GM18861 (cell line): ENCODE results near the gene BLTP3B.

ENCODE experiments used
- ATAC-seq: cut with Tn5 transposase; IDR thresholded peaks from one replicate; pipeline ENCODE4 v1.9.1; 2021; ENCODE audit not compliant: unreplicated experiment

BLTP3B gene

DNA sequence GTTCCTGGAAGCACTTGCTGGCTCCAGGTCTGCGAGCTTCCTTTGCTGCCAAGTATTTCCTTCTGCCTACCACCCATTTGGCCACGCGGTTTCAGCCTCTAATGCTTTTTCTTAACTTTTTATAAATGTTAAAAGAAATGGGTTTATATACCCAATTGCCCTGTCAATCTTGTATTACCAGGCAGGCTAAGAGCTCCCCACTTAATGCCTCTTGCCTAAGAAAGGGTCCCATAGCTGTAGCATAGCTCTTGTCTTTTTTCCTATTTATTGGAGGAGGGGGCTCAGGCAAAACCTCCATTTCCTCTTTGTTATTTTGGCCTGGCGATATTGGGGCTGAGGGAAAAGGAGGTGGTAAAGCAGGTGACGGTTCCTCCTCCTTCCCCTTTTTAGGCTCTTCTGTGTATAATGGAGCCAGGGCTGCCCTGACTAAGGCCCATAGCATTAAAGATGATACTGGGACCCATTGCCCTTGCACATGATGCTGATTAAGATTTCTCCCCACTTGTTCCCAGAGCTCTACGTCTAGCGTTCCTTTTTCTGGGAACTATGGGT, 21.6 kb upstream of the BLTP3B start:
- no peak for ATAC-seq

DNA sequence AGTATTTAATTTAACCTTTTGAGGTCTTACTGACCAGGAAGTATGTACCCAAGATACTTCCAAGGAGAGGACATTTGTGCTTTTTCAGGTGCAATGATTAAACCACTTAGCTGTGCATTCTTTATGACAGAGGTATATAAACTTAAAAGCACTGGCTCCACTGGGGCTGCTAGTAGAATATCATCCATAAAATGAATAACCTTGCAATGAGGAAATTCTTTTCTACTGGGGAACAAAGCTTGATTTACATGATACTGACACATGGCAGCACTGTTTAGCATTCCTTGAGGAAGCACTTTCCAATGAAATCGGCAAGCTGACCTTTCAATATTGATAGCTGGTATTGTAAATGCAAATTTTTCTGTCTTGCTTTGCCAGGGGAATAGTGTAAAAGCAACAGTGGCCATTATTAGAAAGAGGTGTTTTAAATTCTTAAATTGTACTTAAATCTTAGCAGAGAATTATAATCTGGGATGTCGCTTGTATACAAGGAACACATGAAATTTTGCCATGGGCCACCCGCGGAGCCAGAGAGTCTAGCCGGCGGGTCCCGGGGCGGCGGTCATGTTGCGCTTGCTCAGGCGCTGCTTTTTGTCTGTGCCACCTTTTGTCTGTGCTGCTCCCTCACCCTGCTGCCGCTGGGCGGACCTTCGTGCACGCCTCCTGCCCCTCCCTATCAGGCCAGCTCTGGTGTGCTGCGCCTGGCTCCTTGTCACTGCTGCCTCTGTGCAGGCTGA, 20.9 kb upstream of the BLTP3B start:
- peak; percentile 100 for ATAC-seq

DNA sequence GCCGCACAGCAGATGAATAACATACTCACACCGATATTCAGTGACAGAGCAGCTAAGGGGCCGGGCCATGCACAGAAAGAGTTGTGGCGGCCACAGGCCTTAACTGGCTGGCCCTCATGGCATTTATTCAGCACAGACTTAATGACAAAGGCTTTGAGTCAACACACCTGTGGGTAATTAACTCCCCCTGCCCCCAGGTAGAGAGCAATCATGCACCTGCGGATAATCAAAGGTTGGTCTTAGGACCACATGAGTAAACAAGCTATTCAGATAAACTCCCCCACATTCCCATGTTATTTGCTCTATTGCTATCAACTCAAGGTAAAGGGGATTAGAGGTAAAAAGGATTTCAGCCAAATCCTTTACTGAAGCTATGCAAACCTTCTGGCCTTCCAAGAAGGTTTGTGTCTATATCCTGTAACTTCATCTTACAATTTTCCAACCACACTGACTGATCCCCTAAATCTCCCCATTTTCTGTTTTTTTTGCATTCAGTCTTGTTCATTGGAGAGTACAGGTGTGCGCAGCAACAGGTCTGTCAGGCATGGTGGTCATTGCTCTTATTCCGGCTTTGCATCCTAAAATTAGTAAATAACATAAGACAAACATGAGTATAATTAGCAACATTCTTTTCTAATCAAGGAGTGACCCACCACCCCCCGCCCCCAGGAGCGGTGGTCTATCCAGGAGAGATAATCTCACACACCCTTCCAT, 16.9 kb upstream of the BLTP3B start:
- ATAC-seq, result no peak

DNA sequence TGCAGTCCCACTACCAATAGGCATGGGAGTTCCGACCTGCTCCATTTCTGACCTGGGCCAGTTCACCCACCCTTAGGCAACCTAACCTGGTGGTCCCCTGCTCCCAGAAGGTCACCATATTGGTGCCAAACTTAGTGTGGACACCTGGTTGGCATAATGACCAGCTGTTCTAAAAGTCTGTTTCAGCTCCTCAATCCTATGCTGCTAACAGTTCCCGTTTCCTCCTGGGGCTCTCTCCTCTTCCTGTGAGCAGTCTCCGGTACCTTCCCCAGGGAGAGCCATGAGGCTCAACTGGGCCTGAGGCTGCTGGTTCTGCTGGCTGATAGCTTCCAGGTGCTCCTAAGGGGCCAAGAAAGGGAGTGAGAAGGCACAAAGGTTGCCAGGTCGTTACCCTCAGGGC, 15.9 kb upstream of the BLTP3B start:
- no peak for ATAC-seq

DNA sequence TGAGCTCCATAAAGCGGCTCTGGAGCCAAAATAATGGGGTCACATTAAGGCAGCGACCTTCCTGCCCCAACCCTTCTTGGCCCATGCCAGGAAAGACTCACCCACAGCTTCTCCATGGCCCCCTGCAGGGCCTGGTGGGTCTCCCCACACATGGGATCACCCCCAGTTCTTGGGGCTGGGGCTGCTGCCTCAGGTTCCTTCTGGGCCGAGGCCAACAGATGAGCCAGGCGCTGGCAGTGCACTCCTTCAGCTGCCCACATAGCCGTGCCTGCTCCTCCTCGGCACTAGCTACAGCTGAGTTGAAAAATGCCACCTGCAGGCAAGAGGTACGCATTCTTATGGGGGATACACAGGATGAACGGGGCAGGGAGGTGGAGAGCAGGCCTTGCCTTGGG, 14.8 kb upstream of the BLTP3B start:
- ATAC-seq, result no peak

DNA sequence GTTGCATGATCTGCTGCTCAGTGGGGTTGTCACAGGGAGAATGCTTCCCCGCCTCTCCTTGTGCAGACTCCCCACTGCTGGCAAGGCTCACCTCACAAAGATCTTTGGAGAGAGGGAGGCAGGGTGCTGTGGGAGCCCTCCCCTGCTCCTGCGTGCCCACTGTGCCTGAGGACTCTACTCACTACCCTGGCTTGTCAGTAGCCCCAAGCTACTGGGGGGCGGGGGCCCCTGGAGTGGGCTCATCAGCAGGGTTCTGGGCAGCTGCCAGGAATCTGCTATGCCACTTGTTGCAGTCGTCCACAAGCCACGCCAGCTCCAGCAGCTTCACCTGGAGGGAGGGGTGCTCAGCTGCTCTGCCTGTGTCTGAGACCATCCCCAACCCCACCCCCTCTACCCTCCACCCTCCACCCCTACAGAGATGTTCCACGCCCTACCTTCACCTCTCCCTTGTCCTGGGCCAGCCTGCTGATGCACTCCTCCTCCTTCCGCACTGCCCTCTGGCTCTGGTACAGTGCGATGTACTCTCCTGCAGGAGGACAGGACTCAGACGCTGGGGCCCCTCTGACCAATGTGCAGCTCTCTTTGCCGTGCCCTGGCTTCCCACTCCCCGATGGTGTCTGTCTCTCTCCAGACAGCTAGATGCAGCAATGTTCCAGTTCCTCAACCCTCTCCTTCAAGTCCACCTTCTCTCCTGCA, 14.2 kb upstream of the BLTP3B start:
- ATAC-seq, result no peak

DNA sequence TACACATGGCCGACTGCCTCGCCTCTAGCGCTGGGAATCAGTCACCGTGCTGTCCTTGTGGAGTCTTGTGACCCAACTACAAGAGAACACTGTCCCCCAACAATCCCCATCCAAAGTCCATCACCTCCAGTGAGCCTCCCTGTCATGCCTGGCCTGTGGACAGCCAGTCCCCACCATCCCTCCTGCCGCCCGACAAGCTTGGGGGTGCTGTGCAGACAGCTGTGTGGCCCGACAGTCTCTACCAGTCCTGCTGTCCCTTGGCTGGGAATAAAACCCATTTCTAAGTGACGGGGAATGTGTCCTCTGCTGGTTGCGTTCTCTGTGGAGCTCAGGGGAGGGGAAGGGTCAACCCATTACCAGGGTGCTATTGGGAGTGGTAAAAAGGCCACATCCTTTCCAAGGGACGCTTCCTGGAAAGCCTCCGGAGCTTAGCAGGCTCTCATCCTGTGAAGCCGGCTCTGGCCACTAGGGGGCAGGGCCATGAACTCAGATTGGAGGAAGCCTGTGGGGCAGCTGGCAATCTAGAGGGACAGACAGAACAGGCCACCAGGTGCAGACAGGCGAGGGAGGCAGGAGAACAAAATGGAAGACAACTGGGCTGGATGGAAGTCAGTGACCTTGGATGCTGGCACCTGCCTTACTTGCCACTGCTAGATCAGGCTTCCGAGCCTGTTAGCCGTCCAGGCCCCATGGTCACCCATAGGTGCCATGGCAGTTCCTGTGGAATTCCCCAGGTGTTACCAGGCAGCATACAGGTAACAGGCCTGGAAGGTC, 12.0 kb upstream of the BLTP3B start:
- ATAC-seq, result no peak

DNA sequence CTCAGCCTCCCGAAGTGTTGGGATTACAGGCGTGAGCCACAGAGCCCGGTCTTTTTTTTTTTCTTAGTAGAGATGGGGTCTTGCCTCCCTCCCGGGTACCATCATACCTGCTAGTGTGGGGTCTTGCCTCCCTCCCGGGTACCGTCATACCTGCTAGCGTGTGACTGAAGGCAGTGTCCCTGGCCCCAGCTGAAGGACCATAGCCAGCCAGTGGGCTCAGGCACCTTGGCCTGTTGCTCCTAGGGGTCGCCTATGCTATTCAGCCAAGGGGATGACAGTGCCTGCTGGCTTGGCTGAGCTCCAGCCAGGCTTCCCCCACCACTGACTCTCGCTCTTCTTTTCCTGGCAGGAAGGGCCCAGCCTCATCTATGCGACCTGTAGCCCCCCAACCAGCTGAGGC, 10.5 kb upstream of the BLTP3B start:
- ATAC-seq, result no peak

DNA sequence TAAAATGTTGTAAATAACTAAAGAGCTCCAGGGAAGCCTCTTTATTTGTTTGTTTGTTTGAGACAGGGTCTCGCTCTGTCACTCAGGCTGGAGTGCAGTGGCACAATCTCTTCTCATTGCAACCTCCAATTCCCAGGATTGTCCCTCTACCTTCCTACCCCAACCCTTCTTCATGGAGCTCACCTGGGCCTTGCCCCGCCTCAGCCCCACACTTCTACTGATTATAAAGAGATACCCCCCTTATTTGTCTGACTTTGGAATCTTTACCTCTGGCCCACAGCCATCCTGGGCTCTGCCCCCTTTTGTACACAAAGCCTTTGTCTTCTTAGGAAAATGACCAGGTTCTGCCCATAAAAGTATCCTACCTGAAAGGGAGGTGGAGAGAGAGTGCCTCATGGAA, 9.1 kb upstream of the BLTP3B start:
- no peak for ATAC-seq

DNA sequence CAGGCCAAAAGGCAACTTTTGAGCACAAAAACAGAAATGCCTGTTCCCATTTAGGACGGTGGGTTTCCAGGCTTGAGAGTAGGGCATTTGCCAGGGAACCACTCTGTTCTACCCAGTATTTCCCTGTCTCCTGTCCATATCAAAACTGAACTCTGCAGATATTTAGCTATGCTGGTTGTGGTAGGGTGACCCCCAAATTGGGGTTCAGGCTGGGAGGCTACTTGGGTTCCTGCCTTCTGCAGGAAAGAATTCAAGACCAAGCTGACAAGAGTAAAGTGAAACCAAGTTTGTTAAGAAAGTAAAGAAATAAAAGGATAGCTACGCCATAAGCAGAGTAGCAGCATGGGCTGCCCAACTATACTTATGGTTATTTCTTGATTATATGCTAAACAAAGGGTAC, 3.6 kb upstream of the BLTP3B start:
- ATAC-seq, result no peak

DNA sequence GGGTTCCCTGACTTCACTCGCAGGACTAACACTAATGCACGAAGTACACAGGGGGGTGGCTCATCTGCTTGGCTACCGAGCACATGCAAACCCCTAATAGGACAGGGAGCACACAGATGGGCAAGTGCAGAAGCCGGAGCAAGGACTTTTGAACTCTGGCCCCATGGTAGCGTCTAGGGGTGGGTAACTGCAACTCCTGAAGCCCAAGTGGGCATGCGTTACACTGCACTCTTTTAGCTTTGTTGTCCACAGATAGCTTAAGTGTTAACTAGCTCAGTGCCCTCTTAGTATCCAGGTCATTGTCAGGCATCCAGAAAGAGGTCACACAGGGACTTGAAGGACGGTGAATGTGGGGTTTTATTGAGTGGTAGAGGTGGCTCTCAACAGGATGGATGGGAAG, 3.0 kb upstream of the BLTP3B start:
- ATAC-seq, result no peak

DNA sequence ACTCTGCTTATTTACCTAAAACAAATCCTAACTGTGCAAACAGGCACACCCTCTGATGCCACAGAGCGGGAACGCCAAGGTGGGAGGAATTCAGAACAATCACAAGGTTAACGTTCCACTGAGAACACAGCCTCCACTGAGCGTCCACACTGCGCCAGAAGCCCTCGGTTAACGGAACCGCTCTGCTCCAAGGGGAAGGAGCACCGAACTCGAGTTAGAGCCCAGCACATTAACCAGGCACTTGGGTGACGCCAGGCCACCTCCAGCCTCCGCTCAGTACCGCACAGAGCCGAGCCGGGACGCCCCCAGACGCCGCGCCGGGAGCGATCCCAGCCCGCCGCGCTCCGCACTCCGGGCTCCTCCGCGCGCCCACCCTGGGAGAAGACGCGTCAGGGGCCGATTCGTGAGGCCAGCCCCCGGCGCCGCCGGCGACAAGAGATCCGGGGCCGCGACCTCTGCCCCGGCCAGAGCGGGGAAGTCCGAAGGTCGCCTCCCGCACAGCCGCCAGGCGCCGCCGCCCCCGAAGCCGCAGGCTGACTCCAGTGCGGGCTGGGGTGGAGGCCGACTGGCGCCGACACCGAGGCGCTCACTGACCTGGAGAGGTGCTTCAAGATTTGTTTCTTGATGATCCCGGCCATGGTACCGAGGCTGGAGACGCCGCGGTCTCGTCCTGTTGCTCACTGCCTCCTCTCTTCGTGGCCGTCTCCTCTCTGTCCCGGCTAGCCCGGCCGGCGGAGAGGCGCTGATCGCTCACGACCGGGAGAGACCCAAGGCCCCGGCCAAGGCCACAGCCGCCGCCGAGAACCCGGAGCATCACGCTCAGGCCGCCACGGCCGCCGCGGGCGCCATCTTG, 450 bp downstream of the BLTP3B start:
- ATAC-seq, result peak; percentile 34

DNA sequence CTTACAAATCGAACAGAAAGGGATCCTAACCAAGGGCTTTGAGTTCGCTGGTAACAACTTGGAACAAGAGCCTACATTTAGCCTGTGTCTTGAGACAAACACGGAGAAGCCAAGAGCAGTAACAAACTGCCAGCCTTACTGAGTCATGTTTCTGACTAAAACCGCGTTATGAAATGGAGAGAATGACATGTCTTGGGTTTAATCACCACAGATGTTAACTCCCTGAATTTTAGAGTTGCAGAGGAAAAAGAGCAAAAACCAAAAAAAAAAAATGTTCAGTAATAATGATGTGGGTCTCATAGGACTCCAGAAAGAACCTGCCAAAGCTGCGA, 1.0 kb downstream of the BLTP3B start:
- peak; percentile 27 for ATAC-seq

DNA sequence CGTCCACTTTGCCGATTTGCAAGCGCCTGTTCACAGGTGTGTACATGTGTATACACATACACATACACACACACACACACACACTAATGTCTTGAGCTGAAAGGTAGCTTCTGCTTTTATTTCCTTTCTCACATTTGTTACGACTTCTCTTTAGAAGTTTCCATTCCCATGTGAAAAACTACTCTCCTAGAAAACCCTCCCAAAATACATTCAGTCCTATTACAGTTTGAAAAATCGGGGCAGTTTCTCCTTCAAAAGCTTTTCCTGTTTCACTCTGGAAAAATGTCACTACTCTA, 3.9 kb downstream of the BLTP3B start:
- no peak for ATAC-seq

DNA sequence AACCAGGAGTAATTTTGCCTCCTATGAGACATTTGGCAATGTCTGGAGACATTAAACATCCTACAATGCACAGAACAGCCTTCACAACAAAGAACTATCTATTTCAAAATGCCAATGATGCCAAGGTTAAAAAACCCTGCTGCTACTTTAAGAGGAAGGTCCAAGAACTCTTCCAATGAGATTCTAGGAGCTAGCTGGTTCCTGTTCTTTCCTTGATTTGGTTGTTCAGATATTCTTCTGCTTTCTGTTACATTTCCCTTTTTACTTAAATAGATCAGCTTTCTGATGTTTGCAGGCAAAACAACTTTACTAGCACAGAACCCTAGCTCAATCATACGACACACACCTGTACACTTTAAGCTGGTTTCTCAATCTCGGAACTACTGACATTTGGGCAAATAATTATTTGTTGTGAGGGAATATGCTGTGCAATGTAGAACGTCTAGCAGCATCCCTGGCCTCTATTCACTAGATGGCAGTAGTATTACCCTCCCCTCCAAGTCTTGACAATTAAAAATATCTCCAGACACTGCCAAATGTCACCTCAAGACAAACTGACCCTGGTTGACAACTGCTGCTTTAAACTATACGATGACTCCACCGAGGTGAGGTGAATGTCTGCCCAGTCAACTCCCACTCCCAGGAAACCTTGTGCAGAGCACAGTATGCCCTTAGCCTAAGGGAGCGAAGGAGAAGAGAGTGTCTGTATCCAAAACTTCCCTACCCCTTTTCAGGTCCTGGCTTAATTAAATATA, 4.4 kb downstream of the BLTP3B start:
- peak; percentile 30 for ATAC-seq

DNA sequence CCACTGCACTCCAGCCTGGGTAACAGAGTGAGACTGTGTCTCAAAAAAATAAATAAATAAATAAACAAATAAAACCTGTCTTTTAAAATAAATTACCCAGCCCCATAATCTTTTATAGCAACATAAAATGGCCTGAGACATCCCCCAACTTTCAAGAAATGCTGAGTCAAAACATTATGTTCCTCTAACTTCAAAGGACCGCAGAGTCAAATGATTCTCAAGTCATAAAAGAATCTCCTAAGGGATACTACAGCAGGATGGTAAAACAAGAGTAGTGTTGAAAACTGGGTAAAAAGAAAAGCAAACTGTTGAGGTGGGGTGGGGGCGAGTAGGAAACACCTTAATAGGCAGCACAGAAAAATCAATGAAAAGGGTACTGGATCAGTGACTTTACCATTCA, 9.5 kb downstream of the BLTP3B start:
- no peak for ATAC-seq

DNA sequence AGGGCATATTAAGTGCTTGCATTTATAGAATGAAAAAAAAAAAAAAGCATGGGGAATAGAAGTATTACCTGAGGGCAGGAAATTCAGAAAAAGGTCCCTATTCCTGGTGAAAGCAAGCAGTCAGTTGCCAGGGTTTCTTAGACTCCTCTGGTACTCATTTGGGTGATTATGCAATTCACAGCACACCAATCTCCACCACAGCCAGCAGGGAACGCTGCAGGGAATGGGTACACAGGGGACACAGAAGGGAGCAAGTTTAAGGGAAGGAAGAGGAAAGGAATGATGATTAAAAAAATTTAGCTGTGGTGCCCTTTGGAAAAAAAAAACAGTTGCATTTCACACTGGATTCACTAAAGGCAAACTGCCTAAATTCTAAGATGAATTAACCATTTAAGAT, 14.2 kb downstream of the BLTP3B start:
- ATAC-seq, result no peak

DNA sequence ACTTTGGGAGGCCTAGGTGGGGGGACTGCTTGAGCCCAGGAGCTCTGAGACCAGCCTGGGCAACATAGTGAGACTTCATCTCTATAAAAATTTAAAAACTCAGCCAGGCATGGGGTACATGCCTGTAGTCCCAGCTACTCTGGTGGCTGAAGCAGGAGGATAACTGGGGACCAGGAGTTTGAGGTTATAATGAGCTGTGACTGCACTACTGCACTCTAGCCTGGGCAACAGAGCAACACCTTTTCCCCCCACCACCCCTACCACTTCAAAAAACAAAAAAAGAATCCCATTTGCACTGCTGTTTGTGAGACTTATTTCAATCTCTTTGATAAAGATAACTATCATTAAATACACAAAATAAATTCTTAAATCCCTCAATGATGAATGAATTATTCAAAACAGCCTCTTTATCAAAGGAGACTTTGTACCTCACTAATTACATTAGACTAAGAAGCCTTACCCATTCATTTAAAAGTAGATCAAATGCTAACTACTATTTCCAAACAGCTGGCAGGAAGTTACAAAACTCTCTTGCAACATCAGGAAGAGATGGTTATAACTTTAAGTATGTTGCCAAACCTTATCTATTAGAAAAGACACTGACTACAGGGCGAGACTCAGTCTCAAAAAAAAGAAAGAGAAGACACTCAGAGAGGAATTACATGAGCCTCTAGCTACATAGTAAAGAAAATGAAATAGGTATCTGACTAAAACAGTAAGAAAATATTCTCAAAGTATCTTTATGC, 14.7 kb downstream of the BLTP3B start:
- no peak for ATAC-seq
